ENCODE measurements around the gene LLGL2. TPM values are rescaled to one million over a fixed set of nuclear protein-coding genes. Genes with fewer than 3 reads are reported as not detected.
"Not testable (repeated sequence)": the region's sequence is repeated elsewhere in the genome, so short reads cannot be mapped to it uniquely, and the experiment has no call there.

Gene LLGL2
- total RNA-seq, 2 experiments from 2014 or later: 7.1 to 9.6 TPM

- peak overlapping the region; percentile 85 for H3K4me3 Mint-ChIP-seq
- intact Hi-C loops (cut with DNase I, micrococcal nuclease): loop anchor here (1.0 to 10.0 kb wide), 18 partner anchors 9 to 985 kb away; partner anchors contain the start of genes GGA3 (in 2 of the 2), LLGL2 (in 2 of the 2), MRPS7 (in 2 of the 2) and GRB2 (in 1 of the 2)
- H3K27ac Mint-ChIP-seq: peak overlapping the region; percentile 51
- peaks cover 22% of the 10 kb centered on the region for H3K4me1 Mint-ChIP-seq
- DNase-seq (peak; percentile 62), ATAC-seq (peak; percentile 10)
- no peaks in the 10 kb centered on the region for H3K9me3 Mint-ChIP-seq (ENCODE audit: low read depth)
- H3K36me3 Mint-ChIP-seq (ENCODE audit: low read depth): peaks cover 27% of the 10 kb centered on the region
- POLR2A ChIA-PET: interaction anchor here (0.5 to 1.4 kb wide), 4 partner anchors 8 to 1574 kb away, joined by 3 to 6 read pairs (median 5); partner anchors contain the start of genes GGA3, LLGL2 and MRPS7
- CTCF ChIA-PET: interaction anchor here (0.6 to 2.9 kb wide), 20 partner anchors 8 to 777 kb away, joined by 3 to 13 read pairs (median 4); partner anchors contain the start of genes LLGL2 and SLC25A19
- peaks cover 3% of the 10 kb centered on the region for H3K27me3 Mint-ChIP-seq
Observed at GRCh38 chr17:75516619-75517296, 8.7 kb upstream of the LLGL2 start.

- peak; percentile 69 for DNase-seq
- ChIA-PET CTCF (interaction anchor here (0.7 to 2.9 kb wide), 8 partner anchors 8 to 228 kb away, joined by 3 to 13 read pairs (median 6); partner anchors contain the start of genes LLGL2 and SLC25A19), POLR2A (interaction anchor here (1.4 kb wide), 1 partner anchor 8 kb away, joined by 6 read pairs; the partner anchor contains the start of gene LLGL2)
- H3K27ac Mint-ChIP-seq: peak overlapping the region; percentile 51
- H3K4me3 Mint-ChIP-seq: peak overlapping the region; percentile 85
- peaks cover 22% of the 10 kb centered on the region for H3K4me1 Mint-ChIP-seq
- H3K36me3 Mint-ChIP-seq (ENCODE audit: low read depth): peaks cover 31% of the 10 kb centered on the region
- ATAC-seq: no peak
- H3K9me3 Mint-ChIP-seq (ENCODE audit: low read depth): no peaks in the 10 kb centered on the region
- intact Hi-C loops (cut with DNase I, micrococcal nuclease): loop anchor here (1.0 to 10.0 kb wide), 7 partner anchors 8 to 740 kb away; partner anchors contain the start of genes GGA3 (in 2 of the 2), MRPS7 (in 2 of the 2), LLGL2 (in 1 of the 2) and NAT9 (in 1 of the 2)
- H3K27me3 Mint-ChIP-seq: peaks cover 3% of the 10 kb centered on the region
Observed at GRCh38 chr17:75517297-75517865, 8.1 kb upstream of the LLGL2 start.

GRCh38 chr17:75518201-75518600 is 7.3 kb upstream of the LLGL2 start:
- ChIA-PET CTCF (interaction anchor here (0.5 to 2.9 kb wide), 9 partner anchors 17 to 376 kb away, joined by 3 to 13 read pairs (median 3); partner anchors contain the start of gene SMIM5), POLR2A (no interaction called here)
- Mint-ChIP-seq H3K27me3 (peaks cover 3% of the 10 kb centered on the region), H3K36me3 (ENCODE audit: low read depth) (peaks cover 33% of the 10 kb centered on the region), H3K4me3 (peak overlapping the region; percentile 85), H3K4me1 (peaks cover 22% of the 10 kb centered on the region), H3K27ac (peak overlapping the region; percentile 53), H3K9me3 (ENCODE audit: low read depth) (no peaks in the 10 kb centered on the region)
- peak; percentile 35 for DNase-seq
- intact Hi-C loops (cut with DNase I, micrococcal nuclease): loop anchor here (5.0 to 10.0 kb wide), 5 partner anchors 253 to 741 kb away; partner anchors contain the start of genes GGA3 (in 1 of the 2), MRPS7 (in 1 of the 2) and NAT9 (in 1 of the 2)
- ATAC-seq: no peak

- intact Hi-C loops (cut with DNase I, micrococcal nuclease): loop anchor here (5.0 to 10.0 kb wide), 5 partner anchors 254 to 742 kb away; partner anchors contain the start of genes GGA3 (in 1 of the 2), MRPS7 (in 1 of the 2) and NAT9 (in 1 of the 2)
- ATAC-seq (no peak), DNase-seq (no peak)
- POLR2A ChIA-PET: interaction anchor here (0.7 kb wide), 1 partner anchor 177 kb away, joined by 4 read pairs; no protein-coding TSS in a partner anchor
- Mint-ChIP-seq H3K4me1 (peaks cover 22% of the 10 kb centered on the region), H3K27ac (no peak overlapping the region), H3K4me3 (no peak overlapping the region), H3K27me3 (peaks cover 1% of the 10 kb centered on the region), H3K36me3 (ENCODE audit: low read depth) (peaks cover 33% of the 10 kb centered on the region), H3K9me3 (ENCODE audit: low read depth) (no peaks in the 10 kb centered on the region)
- CTCF ChIA-PET: interaction anchor here (0.6 to 2.9 kb wide), 7 partner anchors 16 to 375 kb away, joined by 3 to 13 read pairs (median 3); partner anchors contain the start of gene SMIM5
Observed at GRCh38 chr17:75518983-75519537, 6.4 kb upstream of the LLGL2 start.

- intact Hi-C loops (cut with DNase I, micrococcal nuclease): not testable (repeated sequence)
- POLR2A ChIA-PET: interaction anchor here (0.6 kb wide), 1 partner anchor 340 kb away, joined by 3 read pairs; no protein-coding TSS in a partner anchor
Observed at GRCh38 chr17:75520413-75520812, 5.1 kb upstream of the LLGL2 start.

GRCh38 chr17:75521290-75521689 is 4.2 kb upstream of the LLGL2 start:
- no peaks in the 10 kb centered on the region for H3K27me3 Mint-ChIP-seq
- no peak overlapping the region for H3K27ac Mint-ChIP-seq
- POLR2A ChIA-PET: interaction anchor here (0.6 to 0.8 kb wide), 2 partner anchors 47 to 922 kb away, joined by 5 to 6 read pairs; no protein-coding TSS in a partner anchor
- H3K4me3 Mint-ChIP-seq: no peak overlapping the region
- no peaks in the 10 kb centered on the region for H3K9me3 Mint-ChIP-seq (ENCODE audit: low read depth)
- peaks cover 33% of the 10 kb centered on the region for H3K36me3 Mint-ChIP-seq (ENCODE audit: low read depth)
- intact Hi-C loops (cut with DNase I, micrococcal nuclease): no loop called here
- CTCF ChIA-PET: interaction anchor here (1.2 kb wide), 1 partner anchor 67 kb away, joined by 3 read pairs; no protein-coding TSS in a partner anchor
- no peak for DNase-seq
- ATAC-seq: no peak
- peaks cover 23% of the 10 kb centered on the region for H3K4me1 Mint-ChIP-seq

More at GRCh38 chr17:75520413-75520812, 5.1 kb upstream of the LLGL2 start:
- not testable (repeated sequence) for DNase-seq; H3K9me3 Mint-ChIP-seq (ENCODE audit: low read depth); H3K27me3 Mint-ChIP-seq; H3K4me3 Mint-ChIP-seq; H3K27ac Mint-ChIP-seq; ATAC-seq
- CTCF ChIA-PET: interaction anchor here (0.5 to 1.2 kb wide), 3 partner anchors 31 to 66 kb away, joined by 3 read pairs; no protein-coding TSS in a partner anchor
- Mint-ChIP-seq H3K36me3 (ENCODE audit: low read depth) (peaks cover 33% of the 10 kb centered on the region), H3K4me1 (peaks cover 22% of the 10 kb centered on the region)

GRCh38 chr17:75521951-75522727 is 3.4 kb upstream of the LLGL2 start:
- H3K27ac Mint-ChIP-seq: no peak overlapping the region
- peaks cover 33% of the 10 kb centered on the region for H3K36me3 Mint-ChIP-seq (ENCODE audit: low read depth)
- DNase-seq (no peak), ATAC-seq (no peak)
- no peaks in the 10 kb centered on the region for H3K27me3 Mint-ChIP-seq
- H3K4me3 Mint-ChIP-seq: no peak overlapping the region
- H3K4me1 Mint-ChIP-seq: peaks cover 31% of the 10 kb centered on the region
- H3K9me3 Mint-ChIP-seq (ENCODE audit: low read depth): no peaks in the 10 kb centered on the region
- ChIA-PET CTCF (interaction anchor here (1.0 kb wide), 1 partner anchor 25 kb away, joined by 3 read pairs; no protein-coding TSS in a partner anchor), POLR2A (interaction anchor here (0.6 to 0.8 kb wide), 3 partner anchors 18 to 921 kb away, joined by 3 to 6 read pairs (median 5); no protein-coding TSS in a partner anchor)
- intact Hi-C loops (cut with DNase I, micrococcal nuclease): no loop called here

- no peak for ATAC-seq
- Mint-ChIP-seq H3K36me3 (ENCODE audit: low read depth) (peaks cover 21% of the 10 kb centered on the region), H3K4me1 (peaks cover 16% of the 10 kb centered on the region), H3K9me3 (ENCODE audit: low read depth) (no peaks in the 10 kb centered on the region), H3K4me3 (no peak overlapping the region), H3K27ac (no peak overlapping the region), H3K27me3 (no peaks in the 10 kb centered on the region)
- DNase-seq: no peak
- intact Hi-C loops (cut with DNase I, micrococcal nuclease): loop anchor here (2.0 kb wide), 4 partner anchors 65 to 651 kb away; partner anchors contain the start of genes FDXR (in 1 of the 2) and JPT1 (in 1 of the 2)
- ChIA-PET CTCF (interaction anchor here (0.9 to 1.5 kb wide), 3 partner anchors 12 to 355 kb away, joined by 3 to 5 read pairs (median 4); partner anchors contain the start of gene TRIM47), POLR2A (no interaction called here)
Observed at GRCh38 chr17:75523647-75524046, 1.9 kb upstream of the LLGL2 start.

- DNase-seq (no peak), ATAC-seq (no peak)
- Mint-ChIP-seq H3K27ac (no peak overlapping the region), H3K9me3 (ENCODE audit: low read depth) (no peaks in the 10 kb centered on the region), H3K36me3 (ENCODE audit: low read depth) (peaks cover 19% of the 10 kb centered on the region), H3K4me1 (peaks cover 10% of the 10 kb centered on the region), H3K4me3 (peak overlapping the region; percentile 44), H3K27me3 (no peaks in the 10 kb centered on the region)
- intact Hi-C loops (cut with DNase I, micrococcal nuclease): loop anchor here (2.0 kb wide), 4 partner anchors 64 to 652 kb away; partner anchors contain the start of genes FDXR (in 1 of the 2) and JPT1 (in 1 of the 2)
- POLR2A ChIA-PET: interaction anchor here (0.6 to 1.5 kb wide), 3 partner anchors 8 to 68 kb away, joined by 3 to 6 read pairs (median 3); partner anchors contain the start of genes TMEM94 and TSEN54
- CTCF ChIA-PET: interaction anchor here (0.6 to 1.7 kb wide), 6 partner anchors 8 to 1852 kb away, joined by 3 to 10 read pairs (median 4); partner anchors contain the start of genes TRIM47 and TSEN54
Observed at GRCh38 chr17:75524269-75524969, 1.1 kb upstream of the LLGL2 start.
